Limb (tissue), 2 donors: ENCODE data around the gene FARP1.

Experiments
- DNase-seq, 2 donors: peaks; one replicate each; pipeline ENCODE4 v3.0.0-alpha.2; 2016; ENCODE audit errors: extremely low spot score in 2 of 2

FARP1 gene

DNA sequence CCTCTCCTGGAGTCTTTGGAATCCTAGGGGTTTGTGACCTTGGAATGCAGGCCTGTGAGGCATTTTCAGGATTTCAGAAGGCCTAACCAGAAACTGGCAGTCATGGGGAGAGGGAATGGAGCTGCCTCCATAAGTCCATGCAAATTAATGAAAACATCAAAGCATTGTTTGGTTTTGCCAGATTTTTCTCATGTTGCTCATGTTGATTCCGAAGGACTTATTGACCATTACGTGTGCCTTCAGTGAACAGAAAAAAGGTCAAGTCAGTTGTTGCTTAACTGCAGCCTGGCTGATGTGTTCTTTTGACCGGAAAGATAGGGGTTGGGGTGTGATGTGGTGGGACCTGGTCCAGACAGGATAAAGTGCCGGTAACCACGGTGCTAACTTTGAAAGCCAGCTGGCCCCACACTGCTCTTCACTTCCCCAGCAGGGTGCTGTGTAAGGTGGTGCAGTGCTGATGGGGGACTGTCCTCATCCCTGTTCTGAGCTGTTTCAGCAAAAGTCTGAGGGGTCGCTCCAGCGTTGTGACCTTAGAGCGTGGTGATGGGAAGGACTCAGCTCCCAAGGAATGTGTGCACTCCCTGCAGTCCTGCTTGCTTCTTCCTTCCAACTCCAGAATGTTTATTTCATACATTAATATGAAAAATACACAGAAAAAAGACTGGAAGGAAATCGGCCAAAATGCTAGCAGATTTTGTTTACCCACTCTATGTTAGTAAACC is 30.7 kb downstream of the FARP1 start:
- DNase-seq, result no peak

DNA sequence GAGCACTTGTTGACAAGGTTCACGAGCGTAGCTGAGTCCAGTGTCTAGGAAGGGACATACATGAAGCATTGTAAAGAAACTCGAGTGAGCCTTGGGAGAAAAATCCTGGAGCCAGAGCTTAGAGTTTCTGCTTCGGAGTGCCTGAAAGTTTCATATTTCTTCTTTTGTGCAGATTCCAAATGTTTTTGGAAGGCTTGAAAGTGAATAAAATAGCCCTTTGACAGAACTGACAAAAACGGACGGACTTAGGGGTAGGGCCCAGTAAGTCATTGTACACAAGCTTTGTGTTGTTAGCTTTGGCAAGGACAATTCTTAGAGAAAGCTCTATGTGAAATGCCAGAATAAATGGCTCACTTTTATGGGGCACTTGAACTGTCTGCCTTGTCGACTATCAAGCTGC is 31.4 kb downstream of the FARP1 start:
- no peak for DNase-seq

DNA sequence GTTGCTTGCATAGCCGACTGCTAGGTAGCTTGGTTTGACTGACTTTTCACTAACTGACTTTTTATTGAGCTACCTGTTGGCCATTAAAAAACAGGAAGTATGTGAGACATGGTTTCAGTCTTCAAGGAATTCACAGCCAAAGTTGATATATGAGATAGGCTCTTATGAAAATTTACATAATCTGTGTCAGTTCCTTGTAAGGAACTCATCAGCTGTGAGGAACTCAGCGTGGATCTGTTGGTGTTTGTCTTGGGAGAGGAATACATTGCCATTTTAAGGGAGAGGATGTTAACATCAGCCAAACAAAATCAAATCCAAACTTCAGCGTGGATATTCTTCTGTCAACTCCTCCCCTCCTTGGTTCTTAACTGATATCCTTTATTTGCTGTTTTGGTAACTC is 32.1 kb downstream of the FARP1 start:
- DNase-seq, result no peak

DNA sequence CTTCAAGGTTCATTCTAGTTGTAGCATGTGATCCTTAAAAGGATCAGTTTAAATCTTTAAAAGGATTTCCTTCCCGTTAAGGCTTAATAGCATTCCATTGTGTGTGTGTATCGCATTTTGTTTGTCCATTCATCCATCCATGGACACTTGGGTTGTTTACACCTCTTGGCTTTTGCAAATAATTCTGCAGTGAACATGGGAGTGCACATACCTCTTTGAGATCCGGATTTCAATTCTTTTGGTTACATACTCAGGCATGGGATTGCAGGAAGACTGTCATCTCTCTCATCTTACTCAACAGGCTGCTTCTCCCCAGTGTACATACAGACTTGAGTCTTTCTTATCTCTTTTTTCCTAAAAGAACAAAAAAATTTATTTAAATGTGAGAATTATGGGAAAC is 32.9 kb downstream of the FARP1 start:
- DNase-seq, result no peak

DNA sequence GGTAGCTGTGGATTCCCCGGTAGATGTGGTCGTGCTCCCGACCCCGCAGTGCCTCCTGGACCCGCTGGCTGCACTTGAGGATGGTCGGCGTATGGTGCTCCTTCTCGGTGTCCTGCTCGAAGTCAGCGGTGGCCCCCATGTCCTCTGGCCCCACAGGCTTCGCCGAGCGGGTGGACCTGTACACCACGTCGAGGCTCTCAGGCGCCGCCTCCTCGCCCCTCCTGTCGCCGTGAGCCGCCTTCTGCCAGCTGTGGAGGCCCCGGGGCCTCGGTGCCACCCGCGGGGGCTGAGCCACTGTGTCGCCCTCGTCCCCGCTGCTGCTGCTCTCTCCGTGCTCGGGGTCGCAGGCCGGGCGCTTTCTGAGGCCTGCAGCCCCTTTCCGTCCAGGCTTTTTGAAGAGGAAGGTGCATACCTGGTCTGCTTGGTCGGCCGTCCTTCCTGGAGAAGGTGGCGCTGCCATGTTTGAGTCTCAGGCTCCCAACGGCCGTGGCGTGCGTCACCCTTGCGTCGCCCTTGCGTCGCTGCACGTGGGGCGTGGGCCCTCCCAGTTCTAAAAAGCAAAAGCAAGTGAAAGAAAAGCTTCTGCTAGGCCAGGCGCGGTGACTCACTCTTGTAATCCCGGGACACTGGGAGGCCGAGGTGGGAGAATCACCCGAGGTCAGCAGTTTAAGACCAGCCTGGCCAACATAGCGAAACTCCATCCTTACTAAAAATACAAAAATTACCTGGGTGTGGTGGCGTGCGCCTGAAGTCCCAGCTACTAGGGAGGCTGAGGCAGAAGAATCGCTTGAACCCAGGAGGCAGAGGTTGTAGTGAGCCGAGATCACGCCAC is 34.1 kb downstream of the FARP1 start, which contains the start of gene RNF113B:
Gene RNF113B (minus strand): TSS at position 493 of the 832 bp plus-strand sequence. CDS start 33 bp downstream, at position 460.
- DNase-seq, result no peak

DNA sequence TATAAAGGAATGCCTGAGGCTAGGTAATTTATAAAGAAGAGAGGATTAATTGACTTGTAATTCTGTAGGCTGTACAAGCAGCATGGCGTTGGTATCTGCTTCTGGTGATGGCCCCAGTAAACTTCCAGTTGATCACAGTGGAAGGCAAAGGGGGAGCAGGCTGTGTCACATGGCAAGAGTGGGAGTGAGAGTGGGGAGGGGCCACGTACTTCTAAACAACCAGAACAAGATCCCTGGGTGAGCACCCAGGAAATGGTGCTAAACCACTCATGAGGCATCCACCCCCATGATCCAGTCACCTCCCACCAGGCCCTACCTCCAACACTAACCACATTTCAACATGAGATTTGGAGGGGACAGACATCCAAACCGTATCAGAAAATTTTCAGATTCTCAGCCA is 37.2 kb downstream of the FARP1 start:
- no peak for DNase-seq

DNA sequence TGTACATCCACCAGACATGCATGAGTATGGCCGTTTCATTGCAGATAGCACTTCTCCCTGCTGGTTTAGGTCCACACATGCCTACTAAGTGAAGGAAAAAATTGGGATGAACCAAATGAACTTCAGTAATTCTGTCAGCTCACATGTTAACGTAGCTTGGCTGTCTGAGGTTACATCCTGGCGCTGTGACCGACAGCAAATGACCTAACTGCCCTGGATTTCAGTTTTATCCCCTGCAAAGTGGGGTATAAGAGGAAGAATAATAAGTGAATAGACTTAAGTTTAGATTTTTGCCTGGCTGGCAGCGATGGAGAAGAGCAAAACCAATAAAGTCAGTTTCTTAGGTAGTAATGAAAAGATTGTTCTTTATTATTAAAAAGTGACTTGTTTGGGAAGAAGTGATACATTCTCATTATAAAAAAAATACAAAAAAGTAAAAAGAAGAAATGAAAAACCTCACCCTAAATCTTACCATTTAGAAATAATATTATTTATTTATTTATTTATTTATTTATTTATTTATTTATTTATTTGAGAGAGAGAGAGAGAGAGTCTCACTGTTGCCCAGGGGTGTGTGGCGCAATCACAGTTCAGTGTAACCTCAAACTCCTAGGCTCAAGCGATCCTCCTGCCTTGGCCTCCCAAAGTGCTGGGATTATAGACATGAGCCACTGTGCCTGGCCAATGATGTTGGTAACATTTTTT is 38.4 kb downstream of the FARP1 start:
- DNase-seq, result no peak

DNA sequence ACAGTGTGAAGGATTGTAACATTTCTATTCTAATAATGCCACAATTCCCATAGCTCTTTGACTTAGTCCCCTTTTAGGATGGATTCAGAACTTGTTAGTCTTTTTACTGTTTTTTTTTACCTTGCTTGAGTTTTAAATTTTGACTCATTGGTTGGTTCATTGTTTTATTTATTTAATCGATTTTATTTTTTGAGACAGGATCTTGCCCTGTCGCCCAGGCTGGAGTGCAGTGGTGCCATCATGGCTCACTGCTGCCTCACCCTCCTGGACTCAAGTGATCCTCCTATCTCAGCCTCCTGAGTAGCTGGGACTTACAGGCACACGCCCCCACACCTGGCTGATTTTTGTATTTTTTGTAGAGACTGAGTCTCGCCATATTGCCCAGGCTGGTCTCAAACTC is 39.3 kb downstream of the FARP1 start:
- no peak for DNase-seq

DNA sequence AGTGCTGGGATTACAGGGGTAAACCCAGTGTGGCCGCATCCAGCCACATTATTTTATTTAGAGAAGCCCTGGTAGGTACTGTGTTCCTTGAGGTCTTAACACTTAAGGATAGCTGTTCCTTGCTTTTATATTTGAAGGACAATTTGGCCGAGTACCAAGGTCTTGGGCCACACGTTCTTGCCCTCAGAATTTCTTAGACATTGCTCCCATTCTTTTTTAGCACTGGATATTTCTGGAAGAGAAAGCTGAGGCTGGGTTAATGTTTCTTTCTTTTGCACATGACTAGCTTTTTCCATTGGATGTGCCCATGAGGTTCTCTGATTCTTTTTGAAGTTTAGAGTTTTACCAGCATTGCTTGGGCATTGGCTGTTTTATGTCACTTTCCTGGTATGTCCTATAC is 39.7 kb downstream of the FARP1 start:
- no peak for DNase-seq

DNA sequence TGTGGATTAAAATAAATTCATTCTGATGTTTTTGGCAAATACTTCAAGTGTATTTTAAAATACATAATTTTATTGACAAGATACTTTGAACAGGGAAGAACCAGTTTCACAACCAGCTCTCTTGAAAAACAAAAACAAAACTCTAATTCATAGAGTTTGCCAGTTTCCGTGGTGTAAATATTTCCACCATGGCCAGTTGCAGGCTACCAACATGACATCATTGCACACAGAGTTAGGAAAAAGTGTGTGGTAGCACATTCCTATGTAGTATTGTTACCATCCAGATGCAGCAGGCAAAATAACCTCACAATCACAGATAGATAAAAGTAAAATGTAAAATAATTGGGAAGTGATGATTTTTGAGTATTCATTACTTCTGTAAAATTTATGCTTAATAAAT is 41.9 kb downstream of the FARP1 start:
- DNase-seq, result no peak

DNA sequence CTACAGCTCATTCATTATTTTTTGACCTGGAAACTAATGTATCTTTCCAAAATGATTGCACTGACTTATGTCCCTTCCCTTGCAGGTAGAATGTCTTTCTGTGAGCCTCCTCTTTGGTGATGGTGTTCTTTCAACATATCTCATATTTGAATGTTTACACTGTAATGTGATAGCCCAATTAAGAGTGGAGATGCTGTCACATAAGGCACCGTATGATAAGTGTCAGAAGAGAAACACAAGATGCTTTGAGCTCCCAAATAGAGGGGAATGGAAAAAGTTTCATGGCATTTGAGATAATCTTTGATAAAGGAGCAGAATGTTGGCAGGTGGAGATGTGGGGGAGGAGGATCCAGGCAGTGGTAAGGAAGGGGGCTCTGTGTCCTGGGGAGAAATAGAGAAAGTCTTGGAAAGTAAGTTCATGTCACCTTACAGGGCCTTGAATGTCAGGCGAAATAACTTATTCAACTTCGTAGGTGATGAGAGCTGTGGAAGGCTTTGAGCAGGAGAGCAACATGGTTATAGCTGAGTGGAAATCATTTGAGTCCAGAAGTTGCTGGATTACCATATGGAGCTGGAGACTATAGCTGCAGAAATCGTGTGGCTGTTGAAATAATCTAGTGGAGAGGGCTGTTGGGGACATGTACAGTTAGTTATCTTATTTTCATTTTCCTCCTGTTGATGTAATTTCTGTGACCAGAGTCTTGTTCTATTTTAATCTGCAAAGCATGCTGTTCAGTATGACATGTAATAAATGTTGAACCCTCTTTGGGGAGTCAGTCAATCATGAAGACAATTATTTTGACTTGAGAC is 44.5 kb downstream of the FARP1 start:
- no peak for DNase-seq

DNA sequence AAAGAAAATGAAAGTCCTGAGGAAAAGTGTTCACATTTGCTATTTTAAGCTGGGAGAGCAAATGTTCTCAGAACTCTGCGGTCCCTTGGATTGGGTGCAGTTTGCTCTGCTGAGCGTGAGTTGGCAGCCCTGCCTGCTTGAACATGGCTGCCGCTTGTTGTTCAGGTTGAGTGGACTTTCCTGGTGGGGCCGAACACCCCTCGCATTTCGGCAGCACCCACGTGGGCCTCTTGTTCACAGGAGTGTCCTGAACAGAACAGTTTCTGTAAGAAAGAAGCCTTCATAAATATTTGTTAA is 45.0 kb downstream of the FARP1 start:
- no peak for DNase-seq

DNA sequence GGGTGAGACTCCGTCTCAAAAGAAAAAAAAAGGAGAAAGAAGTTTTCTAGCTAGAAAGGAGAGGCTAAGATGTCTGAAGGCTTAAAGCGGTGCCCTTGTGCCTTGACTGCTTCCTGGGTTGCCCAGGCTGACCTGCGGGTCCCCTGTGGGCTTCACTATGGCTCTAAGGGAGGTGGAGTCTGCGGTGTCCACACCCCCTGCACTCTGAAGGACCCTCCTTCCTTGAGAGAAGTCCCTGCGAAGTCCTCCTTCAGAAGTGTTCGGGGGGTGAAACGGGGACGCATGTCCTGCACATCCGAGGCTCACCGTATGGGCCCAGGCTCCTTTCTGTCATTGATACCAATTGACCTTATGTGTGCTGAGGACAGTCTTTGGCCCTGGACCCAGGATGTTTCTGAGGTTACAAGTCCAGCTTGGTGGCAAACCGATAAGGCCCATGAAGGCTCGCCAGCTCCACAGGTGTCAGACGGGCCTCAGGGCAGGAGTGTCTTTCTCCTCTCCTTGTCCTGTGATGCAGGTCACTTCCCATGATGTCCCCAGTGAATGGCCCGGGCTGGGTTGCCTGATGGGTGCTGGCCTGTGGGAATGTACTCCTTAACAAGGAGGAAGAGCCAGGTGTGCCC is 45.8 kb downstream of the FARP1 start:
- DNase-seq, result no peak

DNA sequence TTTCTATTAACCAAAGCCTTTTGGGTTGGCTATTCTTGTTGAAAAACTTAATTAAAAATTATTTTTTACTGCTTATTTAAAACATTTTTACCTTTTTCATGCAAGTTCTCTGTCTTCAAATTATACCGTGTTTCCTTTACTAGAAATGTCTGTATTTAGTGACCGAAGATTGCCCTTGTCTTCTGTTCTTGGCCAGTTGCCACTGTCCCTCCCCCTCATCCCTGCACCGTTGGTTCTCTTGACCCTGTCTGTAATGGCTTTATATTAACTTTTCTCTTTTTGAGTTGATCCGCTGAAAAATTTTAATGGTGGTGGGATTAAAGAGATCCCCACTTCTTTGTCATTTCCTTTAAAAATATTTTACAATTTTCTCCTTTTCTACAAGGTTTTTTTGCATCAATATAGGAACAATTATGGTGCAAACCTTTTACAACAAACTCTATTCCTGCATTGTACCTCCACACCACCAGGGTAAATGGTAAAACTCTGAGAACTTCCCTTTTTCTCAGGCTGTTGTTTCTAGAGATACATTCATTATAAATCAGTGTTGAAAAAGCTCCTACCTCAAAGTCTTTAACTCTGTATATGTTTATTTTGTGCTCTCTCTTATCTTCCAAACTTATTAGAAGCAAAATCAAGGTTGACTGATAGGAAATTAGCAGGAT is 47.1 kb downstream of the FARP1 start:
- DNase-seq, result no peak

DNA sequence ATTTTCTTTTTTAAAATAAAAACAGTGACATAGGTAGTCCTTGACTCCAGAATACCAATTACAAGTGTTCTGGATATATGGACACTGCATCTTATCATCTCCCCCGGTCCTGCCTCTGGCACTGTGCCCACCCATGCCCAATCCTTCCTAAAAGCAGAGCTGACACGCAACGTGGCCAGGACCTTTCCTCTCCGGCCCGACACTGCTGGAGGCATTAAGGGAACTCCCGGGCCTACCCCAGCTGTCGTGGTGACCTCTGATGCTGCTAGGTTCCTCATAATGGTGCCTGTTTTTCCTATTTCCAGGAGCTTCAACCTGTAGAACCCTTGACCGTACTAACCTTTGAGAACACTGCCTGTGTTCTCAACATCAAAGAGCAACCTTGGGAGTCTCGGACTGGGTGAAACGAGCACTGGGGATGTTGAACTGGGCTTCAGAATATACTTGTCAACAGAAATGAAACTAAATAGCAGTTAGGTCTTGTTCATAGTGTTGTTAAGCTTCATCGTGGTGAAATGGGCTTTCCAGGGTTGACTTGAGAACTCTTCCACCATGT is 48.1 kb downstream of the FARP1 start:
- DNase-seq, result no peak

DNA sequence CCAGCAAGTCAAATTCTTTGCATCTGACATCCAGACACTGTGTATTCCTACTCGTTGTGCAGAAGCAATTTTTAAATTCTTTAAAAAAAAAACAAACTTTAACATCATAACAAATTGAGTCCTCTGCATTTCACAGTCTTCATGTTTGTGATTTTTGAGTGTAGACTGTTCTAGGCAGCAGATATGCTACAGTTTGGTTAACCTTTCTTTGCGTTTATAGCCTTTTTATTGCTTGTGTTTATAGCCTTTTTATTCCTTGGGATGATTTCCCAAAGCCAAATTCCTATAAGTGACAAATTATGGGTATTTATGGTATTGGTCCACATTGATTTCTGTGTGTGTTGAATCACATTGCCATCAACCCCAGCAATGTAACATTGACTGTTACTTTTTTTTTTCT is 49.1 kb downstream of the FARP1 start:
- no peak for DNase-seq

DNA sequence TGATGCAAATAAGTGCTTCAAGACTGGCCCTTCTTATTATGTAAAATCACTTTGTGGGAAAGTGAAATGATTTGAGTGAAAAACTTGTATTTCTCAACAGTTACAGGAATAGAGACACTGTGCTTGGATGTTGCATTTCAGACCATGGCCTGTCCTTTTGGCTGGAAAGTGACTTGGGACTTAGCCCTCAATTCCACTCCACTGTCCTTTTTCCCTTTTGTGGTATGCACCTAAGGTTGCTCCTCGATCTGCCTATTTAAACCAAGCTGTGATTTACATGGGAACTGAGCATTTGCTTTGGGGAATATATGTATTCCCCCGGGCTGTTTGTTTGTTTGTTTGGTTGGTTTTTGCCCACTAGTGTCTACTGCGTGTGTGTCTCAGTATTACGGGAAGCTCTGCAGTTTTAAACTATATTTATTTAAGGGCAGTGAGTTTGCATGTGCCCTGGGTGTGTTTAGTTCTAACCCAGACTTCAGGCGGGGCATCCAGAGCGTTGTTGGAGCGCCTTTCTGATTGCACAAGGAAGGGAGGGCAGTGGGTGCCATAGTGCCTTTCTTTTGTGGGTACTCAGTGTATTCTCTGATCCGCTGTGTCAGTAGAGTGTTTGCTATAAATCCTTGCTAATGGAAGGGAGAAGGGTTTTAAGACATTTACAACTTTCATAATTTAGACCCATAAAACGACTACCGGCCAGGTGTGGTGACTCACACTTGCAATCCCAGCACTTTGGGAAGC is 52.3 kb downstream of the FARP1 start:
- no peak for DNase-seq

DNA sequence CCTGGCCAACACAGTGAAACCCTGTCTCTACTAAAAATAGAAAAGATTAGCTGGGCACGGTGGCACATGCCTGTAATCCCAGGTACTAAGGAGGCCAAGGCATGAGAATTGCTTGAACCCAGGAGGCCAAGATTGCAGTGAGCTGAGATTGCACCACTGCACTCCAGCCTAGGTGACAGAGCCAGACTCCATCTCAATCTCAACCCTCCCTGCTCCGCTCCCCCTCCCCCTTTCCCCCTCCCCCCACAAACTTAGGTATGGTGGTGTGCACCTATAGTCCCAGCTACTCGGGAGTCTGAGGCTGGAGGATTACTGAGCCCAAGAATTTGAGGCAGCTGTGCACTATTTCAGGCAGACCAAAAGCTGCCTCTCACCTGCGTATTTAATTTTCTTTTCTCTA is 55.8 kb downstream of the FARP1 start:
- no peak for DNase-seq

DNA sequence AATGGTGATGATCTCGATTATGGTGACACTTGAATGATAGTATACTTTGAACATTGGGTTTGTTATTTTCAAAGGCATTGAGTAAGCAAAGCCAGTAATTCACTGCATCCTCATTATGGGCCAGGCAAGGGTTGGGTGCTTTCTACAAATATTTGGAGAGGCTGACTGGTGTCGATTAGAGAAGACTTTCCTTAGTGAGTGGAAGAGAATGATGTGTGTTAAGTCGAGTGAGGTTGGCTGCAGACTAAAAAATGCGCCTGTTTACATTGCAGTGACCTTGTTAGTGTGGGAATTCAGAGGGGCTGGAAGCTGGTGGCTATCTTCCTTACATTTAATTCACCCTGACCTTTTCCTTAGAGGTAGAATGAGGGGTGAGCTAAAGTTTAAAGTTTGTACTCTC is 56.6 kb downstream of the FARP1 start:
- no peak for DNase-seq
